ENCODE results near the gene PRX. TPM values are rescaled to one million over a fixed set of nuclear protein-coding genes. Genes with fewer than 3 reads are reported as not detected.

PRX gene
- total and polyA plus RNA-seq, 2 of the 13 experiments (the other 11 are each of a cell fraction or from before 2014, with no cell fraction given): 0.66 TPM

DNA sequence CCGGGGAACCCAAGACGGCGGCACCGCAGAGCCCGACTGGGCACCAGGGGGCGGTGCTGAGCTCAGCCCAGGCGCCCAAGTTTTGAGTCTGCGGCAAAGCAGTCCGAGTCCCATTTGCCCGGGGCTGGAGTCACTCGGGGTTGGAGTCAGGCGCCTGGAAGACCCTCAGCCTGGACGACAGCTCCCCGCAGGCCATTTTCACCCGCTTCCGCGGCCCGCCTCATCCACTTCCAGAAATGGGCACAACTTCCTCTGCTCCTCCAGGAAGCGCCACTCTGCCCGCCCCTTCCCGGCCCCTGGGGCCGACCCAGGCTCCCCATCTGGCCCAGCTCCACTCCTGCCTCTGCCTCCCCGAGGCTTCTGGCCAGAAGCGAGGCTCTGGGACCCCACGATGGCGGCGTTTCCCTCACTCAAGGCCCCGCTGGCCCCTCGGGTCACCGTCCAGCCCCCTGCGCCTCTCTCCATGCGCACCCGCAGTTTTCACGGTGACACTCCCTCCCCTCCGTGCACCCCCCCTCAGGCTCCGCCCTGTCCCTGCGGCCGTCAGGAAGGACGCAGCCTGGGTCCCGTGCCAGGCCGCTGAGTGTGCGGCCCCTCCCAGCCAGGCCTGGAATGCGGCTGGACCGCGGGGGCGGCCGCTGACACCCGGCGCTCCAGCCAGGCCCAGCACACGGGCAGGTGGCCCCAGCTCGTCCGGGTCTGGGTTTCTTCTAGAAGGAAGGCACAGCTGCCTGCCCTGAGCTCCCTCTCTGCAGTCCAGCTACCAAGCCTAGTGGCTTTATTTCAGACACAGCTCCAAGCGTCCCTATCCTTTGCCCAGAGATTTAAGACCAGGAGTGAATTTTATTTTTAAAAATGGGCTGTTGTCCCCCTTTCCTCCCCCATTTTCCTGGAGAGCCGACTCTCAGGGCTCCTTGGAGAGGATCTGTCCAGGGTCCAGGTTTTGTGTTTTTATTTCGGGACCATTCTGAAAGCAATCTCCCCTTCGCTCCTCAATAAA, 7.9 kb upstream of the PRX start (continued):
- peak; percentile 77 for TF ChIP-seq ZFP36 (IDR thresholded peaks at IDR 0.05; ENCODE audit: borderline replicate concordance, low read depth, low read length, partially characterized antibody)
- TF ChIP-seq SNAI1 (CRISPR knock-in tag; IDR thresholded peaks at IDR 0.05; ENCODE audit: borderline replicate concordance): peak; percentile 91
- peak; percentile 26 for TF ChIP-seq JARID2 (CRISPR knock-in tag; IDR thresholded peaks at IDR 0.05; ENCODE audit: insufficient replicate concordance)
- no peak for TF ChIP-seq NPAS2 (CRISPR knock-in tag; IDR thresholded peaks at IDR 0.05; ENCODE audit: borderline replicate concordance)
- no peak for TF ChIP-seq ZMAT5 (CRISPR knock-in tag; IDR thresholded peaks at IDR 0.05; ENCODE audit: borderline replicate concordance, low read depth)
- TF ChIP-seq ZNF253 (CRISPR knock-in tag; IDR thresholded peaks at IDR 0.05; ENCODE audit: borderline replicate concordance): 0 out of 2 replicates have a peak, but pooled peaks have one; percentile 32
- peak; percentile 83 for TF ChIP-seq ZNF350 (CRISPR knock-in tag; IDR thresholded peaks at IDR 0.05; ENCODE audit: borderline replicate concordance, low read depth)
- TF ChIP-seq HOXD1 (CRISPR knock-in tag; IDR thresholded peaks at IDR 0.05): peak; percentile 73
- peak; percentile 48; the same call in 1 of the 2 replicates for TF ChIP-seq MIER3 (CRISPR knock-in tag; IDR thresholded peaks at IDR 0.05; ENCODE audit: borderline replicate concordance)
- no peak for TF ChIP-seq FOXP1 (IDR thresholded peaks at IDR 0.05)
- TF ChIP-seq FOXP1 (CRISPR knock-in tag; IDR thresholded peaks at IDR 0.05): no peak
- TF ChIP-seq ZNF460 (CRISPR knock-in tag; IDR thresholded peaks at IDR 0.05; ENCODE audit: borderline replicate concordance): peak; percentile 36; the same call in 1 of the 2 replicates
- TF ChIP-seq ZSCAN25 (CRISPR knock-in tag; IDR thresholded peaks at IDR 0.05): peak; percentile 59; the same call in 1 of the 2 replicates
- no peak for TF ChIP-seq ZNF367 (CRISPR knock-in tag; IDR thresholded peaks at IDR 0.05; ENCODE audit: borderline replicate concordance)
- TF ChIP-seq RNF2 (conservative IDR thresholded peaks at IDR 0.05; ENCODE audit: low read depth): 0 out of 2 replicates have a peak, but pooled peaks have one; percentile 42
- TF ChIP-seq TRAFD1 (CRISPR knock-in tag; IDR thresholded peaks at IDR 0.05; ENCODE audit: borderline replicate concordance): no peak; the same call in 1 of the 2 replicates
- 0 out of 2 replicates have a peak, but pooled peaks have one; percentile 21 for TF ChIP-seq FIP1L1 (IDR thresholded peaks at IDR 0.05; ENCODE audit: borderline replicate concordance, insufficient read depth, low read depth, low read length)
- peak; percentile 95 for TF ChIP-seq TBX2 (CRISPR knock-in tag; IDR thresholded peaks at IDR 0.05; ENCODE audit: borderline replicate concordance)
- TF ChIP-seq HMGXB3 (CRISPR knock-in tag; IDR thresholded peaks at IDR 0.05; ENCODE audit: borderline replicate concordance): no peak
- TF ChIP-seq TRIM22 (IDR thresholded peaks at IDR 0.05): no peak

Data from HepG2 (cell line).